Ascending aorta (tissue), 2 donors: Measurements from ENCODE around the gene MKX. TPM values are rescaled to one million over a fixed set of nuclear protein-coding genes. Genes with fewer than 3 reads are reported as not detected.
A peak's percentile ranks its signal among the peaks of the same experiment; 100 is the strongest.

Experiments
- DNase-seq, 2 donors: peaks; one replicate each; pipeline ENCODE4 v3.0.0-alpha.2; 2019; ENCODE audit warnings: low spot score in 2 of 2
- H3K27ac ChIP-seq, 2 donors: fragments of 200-600 bp; sonication (generic); one replicate each; pipeline ENCODE4 v1.5.1; 2016 to 2017; ENCODE audit warnings: mild to moderate bottlenecking in 1 of 2
- H3K27me3 ChIP-seq: fragments of 200-600 bp; sonication (generic); one replicate; pipeline ENCODE4 v1.5.1; 2017
- H3K36me3 ChIP-seq, 2 donors: fragments of 200-600 bp; sonication (generic); one replicate each; pipeline ENCODE4 v1.5.1; 2016
- H3K4me1 ChIP-seq, 2 donors: fragments of 200-600 bp; sonication (generic); one replicate each; pipeline ENCODE4 v1.5.1; 2016 to 2017; ENCODE audit warnings: mild to moderate bottlenecking in 1 of 2
- H3K4me3 ChIP-seq, 2 donors: fragments of 200-600 bp; sonication (generic); one replicate each; pipeline ENCODE4 v1.5.1; 2016 to 2017; ENCODE audit warnings: mild to moderate bottlenecking in 1 of 2
- H3K9me3 ChIP-seq, 2 donors: fragments of 200-600 bp; sonication (generic); one replicate each; pipeline ENCODE4 v1.5.1; 2016
- CTCF ChIP-seq, 3 experiments: fragments of 200-600 bp in 2 of 3; fragments of 450-650 bp in 1 of 3; sonication (generic) in 2 of 3; IDR thresholded peaks; one replicate each; pipeline ENCODE4 v1.5.1; 2016 to 2019; ENCODE audit warnings: antibody characterized with exemption in 3 of 3, mild to moderate bottlenecking in 1 of 3, moderate library complexity in 1 of 3
- intact Hi-C: fragments of 100-400 bp; cut with DNase I; formaldehyde crosslinking; loops from one replicate; pipeline ENCODE4 v1.15.1; 2023
- total RNA-seq: library from RNA; depleted of rRNA; stranded (reverse); fragments of >200 nt; gene quantifications from one replicate; pipeline ENCODE4 v1.1.0, GENCODE V29; 2016

Gene MKX
- total RNA-seq, 1 donor from 2014 or later = 15.8 TPM

- TF ChIP-seq CTCF (IDR thresholded peaks at IDR 0.05) = no peak
- Histone ChIP-seq H3K9me3 (no peaks in the 10 kb centered on the region), H3K27ac (peak overlapping the region; percentile 81 to 85), H3K4me1 (peaks cover 5 to 24% of the 10 kb centered on the region in 2 donors), H3K4me3 (no peak overlapping the region), H3K36me3 (no peaks in the 10 kb centered on the region), H3K27me3 (no peaks in the 10 kb centered on the region)
- no peak for DNase-seq
- intact Hi-C loops = loop anchor here (2.0 kb wide), 1 partner anchor 27 kb away; no protein-coding TSS in a partner anchor
Measured at GRCh38 chr10:27715505-27715904, 30.1 kb downstream of the MKX start.

- Histone ChIP-seq H3K4me1 (peaks cover 5 to 24% of the 10 kb centered on the region in 2 donors), H3K9me3 (no peaks in the 10 kb centered on the region), H3K36me3 (no peaks in the 10 kb centered on the region), H3K27ac (peak overlapping the region; percentile 81 to 85), H3K27me3 (no peaks in the 10 kb centered on the region), H3K4me3 (peak overlapping the region; percentile 48 to 52)
- intact Hi-C loops = loop anchor here (2.0 to 5.0 kb wide), 2 partner anchors 28 to 92 kb away; no protein-coding TSS in a partner anchor
- no peak for DNase-seq
- no peak for TF ChIP-seq CTCF (IDR thresholded peaks at IDR 0.05)
Measured at GRCh38 chr10:27714349-27714748, 31.3 kb downstream of the MKX start.

GRCh38 chr10:27713941-27714340, 31.7 kb downstream of the MKX start:
- H3K4me3 ChIP-seq = peak overlapping the region; percentile 48 to 52
- no peak for TF ChIP-seq CTCF (IDR thresholded peaks at IDR 0.05)
- no peaks in the 10 kb centered on the region for H3K9me3 ChIP-seq
- intact Hi-C loops = loop anchor here (2.0 to 5.0 kb wide), 2 partner anchors 29 to 92 kb away; no protein-coding TSS in a partner anchor
- peaks cover 5 to 24% of the 10 kb centered on the region in 2 donors for H3K4me1 ChIP-seq
- peak in 1 of 2 donors; percentile 78 for DNase-seq
- H3K27ac ChIP-seq = peak overlapping the region; percentile 81 to 85
- H3K36me3 ChIP-seq = no peaks in the 10 kb centered on the region
- no peaks in the 10 kb centered on the region for H3K27me3 ChIP-seq

GRCh38 chr10:27710014-27710413, 35.6 kb downstream of the MKX start:
- Histone ChIP-seq H3K4me1 (peaks cover 3 to 13% of the 10 kb centered on the region in 2 donors), H3K36me3 (no peaks in the 10 kb centered on the region), H3K4me3 (no peak overlapping the region), H3K9me3 (no peaks in the 10 kb centered on the region), H3K27ac (peak overlapping the region in 1 of 2 donors; percentile 5), H3K27me3 (no peaks in the 10 kb centered on the region)
- intact Hi-C loops = loop anchor here (5.0 kb wide), 1 partner anchor 88 kb away; no protein-coding TSS in a partner anchor
- no peak for TF ChIP-seq CTCF (IDR thresholded peaks at IDR 0.05)
- no peak for DNase-seq

GRCh38 chr10:27709304-27709703, 36.3 kb downstream of the MKX start:
- no peak overlapping the region for H3K4me3 ChIP-seq
- no peak for TF ChIP-seq CTCF (IDR thresholded peaks at IDR 0.05)
- no peaks in the 10 kb centered on the region for H3K9me3 ChIP-seq
- H3K27me3 ChIP-seq = no peaks in the 10 kb centered on the region
- no peak for DNase-seq
- H3K36me3 ChIP-seq = no peaks in the 10 kb centered on the region
- peaks cover 0 to 9% of the 10 kb centered on the region in 2 donors for H3K4me1 ChIP-seq
- H3K27ac ChIP-seq = no peak overlapping the region
- intact Hi-C loops = no loop called here
